Lower leg skin (tissue), 4 donors: Measurements from ENCODE around the gene OR2T5. TPM values are rescaled to one million over a fixed set of nuclear protein-coding genes. Genes with fewer than 3 reads are reported as not detected.
"Not testable (repeated sequence)": the region's sequence is repeated elsewhere in the genome, so short reads cannot be mapped to it uniquely, and the experiment has no call there.

Experiments used
- DNase-seq, 2 donors: peaks; one replicate each; pipeline ENCODE4 v3.0.0-alpha.2; 2019; ENCODE audit warnings: low spot score in 2 of 2
- H3K4me3 ChIP-seq: fragments of 200-600 bp; sonication (generic); 2 replicates; pipeline ENCODE4 v1.5.1; 2017; ENCODE audit warnings: mild to moderate bottlenecking, low read depth; ENCODE audit not compliant: poor library complexity, severe bottlenecking
- POLR2A ChIP-seq, 2 donors: fragments of 450-650 bp; IDR thresholded peaks; one replicate each; pipeline ENCODE4 v1.6.1; 2016 to 2017; ENCODE audit warnings: antibody characterized with exemption in 2 of 2, mild to moderate bottlenecking in 1 of 2, moderate library complexity in 1 of 2
- WGBS, 2 donors: methylation state at CpG; one replicate each; pipeline ENCODE4 v1.1.5; 2018; 5-methylcytosine and 5-hydroxymethylcytosine counted together
- intact Hi-C: fragments of 100-400 bp; cut with DNase I; formaldehyde crosslinking; loops from one replicate; pipeline ENCODE4 v1.15.0; 2023; ENCODE audit warnings: low total_unique reads
- total RNA-seq, 4 donors: library from RNA; depleted of rRNA; stranded (reverse); fragments of >200 nt; gene quantifications; one replicate each; pipeline ENCODE4 v1.1.0, GENCODE V29; 2016
- TF ChIP-seq, protein P1 (sequence below), 3 donors: fragments of 450-650 bp; IDR thresholded peaks; one replicate each; pipeline ENCODE4 v1.5.1; 2016; ENCODE audit warnings: antibody characterized with exemption in 3 of 3, mild to moderate bottlenecking in 3 of 3, moderate library complexity in 2 of 3

Gene OR2T5
- total RNA-seq, 4 donors from 2014 or later = not detected

GRCh38 chr1:248471154-248471553 is 17.2 kb upstream of the OR2T5 start:
- intact Hi-C loops = no loop called here
- no peak for DNase-seq
- no peak overlapping the region for H3K4me3 ChIP-seq
- TF ChIP-seq POLR2A (IDR thresholded peaks at IDR 0.05) = no peak
- TF ChIP-seq, protein P1, sequence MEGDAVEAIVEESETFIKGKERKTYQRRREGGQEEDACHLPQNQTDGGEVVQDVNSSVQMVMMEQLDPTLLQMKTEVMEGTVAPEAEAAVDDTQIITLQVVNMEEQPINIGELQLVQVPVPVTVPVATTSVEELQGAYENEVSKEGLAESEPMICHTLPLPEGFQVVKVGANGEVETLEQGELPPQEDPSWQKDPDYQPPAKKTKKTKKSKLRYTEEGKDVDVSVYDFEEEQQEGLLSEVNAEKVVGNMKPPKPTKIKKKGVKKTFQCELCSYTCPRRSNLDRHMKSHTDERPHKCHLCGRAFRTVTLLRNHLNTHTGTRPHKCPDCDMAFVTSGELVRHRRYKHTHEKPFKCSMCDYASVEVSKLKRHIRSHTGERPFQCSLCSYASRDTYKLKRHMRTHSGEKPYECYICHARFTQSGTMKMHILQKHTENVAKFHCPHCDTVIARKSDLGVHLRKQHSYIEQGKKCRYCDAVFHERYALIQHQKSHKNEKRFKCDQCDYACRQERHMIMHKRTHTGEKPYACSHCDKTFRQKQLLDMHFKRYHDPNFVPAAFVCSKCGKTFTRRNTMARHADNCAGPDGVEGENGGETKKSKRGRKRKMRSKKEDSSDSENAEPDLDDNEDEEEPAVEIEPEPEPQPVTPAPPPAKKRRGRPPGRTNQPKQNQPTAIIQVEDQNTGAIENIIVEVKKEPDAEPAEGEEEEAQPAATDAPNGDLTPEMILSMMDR (IDR thresholded peaks at IDR 0.05) = no peak
- WGBS, 2 donors = 82 to 87% methylated on average over 4 of the region's 4 CpGs

DNA sequence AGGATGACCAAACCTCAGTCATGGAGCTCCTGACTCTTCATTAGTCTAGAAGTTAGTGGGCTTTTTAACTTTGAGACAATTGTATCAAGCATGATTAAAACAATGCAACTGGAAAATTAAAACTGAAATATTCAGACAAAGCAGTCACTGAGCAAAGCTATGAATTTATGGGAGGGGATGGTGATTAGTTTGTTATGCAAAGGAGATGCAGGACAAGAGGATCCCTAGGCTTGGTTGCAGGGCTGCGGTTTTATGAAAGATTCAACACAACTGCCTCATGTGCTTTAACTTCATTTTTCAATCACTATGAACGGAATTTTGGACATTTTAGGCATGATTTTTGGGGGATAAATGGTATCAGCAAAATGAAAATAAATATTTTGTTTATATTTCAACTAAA is 16.3 kb upstream of the OR2T5 start:
- 57 to 60% methylated on average over 2 of the region's 2 CpGs for WGBS, 2 donors
- H3K4me3 ChIP-seq, intact Hi-C loops, DNase-seq: not testable (repeated sequence)

- 82 to 89% methylated on average over 2 of the region's 2 CpGs for WGBS, 2 donors
- DNase-seq, H3K4me3 ChIP-seq, intact Hi-C loops: not testable (repeated sequence)
Measured at GRCh38 chr1:248473051-248473450, 15.3 kb upstream of the OR2T5 start, which contains the start of gene OR2T3. Gene OR2T3 (plus strand): TSS chr1:248473351. CDS start chr1:248473351, 0 bp downstream.

DNA sequence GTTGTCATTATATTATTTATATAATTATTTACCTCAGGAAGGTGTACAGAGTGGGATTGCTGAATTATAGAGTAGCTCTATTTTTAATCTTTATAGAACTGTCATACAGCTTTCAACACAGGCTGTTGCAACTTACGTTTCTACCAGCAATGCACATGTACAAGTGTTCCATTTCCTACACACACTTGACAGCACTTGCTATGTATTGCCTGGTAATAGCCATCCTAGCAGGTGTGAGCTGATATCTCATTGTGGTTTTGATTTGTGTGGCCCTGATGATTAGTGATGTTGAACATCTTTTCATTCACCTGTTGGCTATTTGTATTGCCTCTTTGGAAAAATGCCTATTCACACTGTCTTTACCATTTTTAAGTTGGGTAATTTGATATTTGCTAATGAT is 12.7 kb upstream of the OR2T5 start:
- no CpG with 5 or more reads among the region's 1 CpG for WGBS, 2 donors
- H3K4me3 ChIP-seq = not testable (repeated sequence)

DNA sequence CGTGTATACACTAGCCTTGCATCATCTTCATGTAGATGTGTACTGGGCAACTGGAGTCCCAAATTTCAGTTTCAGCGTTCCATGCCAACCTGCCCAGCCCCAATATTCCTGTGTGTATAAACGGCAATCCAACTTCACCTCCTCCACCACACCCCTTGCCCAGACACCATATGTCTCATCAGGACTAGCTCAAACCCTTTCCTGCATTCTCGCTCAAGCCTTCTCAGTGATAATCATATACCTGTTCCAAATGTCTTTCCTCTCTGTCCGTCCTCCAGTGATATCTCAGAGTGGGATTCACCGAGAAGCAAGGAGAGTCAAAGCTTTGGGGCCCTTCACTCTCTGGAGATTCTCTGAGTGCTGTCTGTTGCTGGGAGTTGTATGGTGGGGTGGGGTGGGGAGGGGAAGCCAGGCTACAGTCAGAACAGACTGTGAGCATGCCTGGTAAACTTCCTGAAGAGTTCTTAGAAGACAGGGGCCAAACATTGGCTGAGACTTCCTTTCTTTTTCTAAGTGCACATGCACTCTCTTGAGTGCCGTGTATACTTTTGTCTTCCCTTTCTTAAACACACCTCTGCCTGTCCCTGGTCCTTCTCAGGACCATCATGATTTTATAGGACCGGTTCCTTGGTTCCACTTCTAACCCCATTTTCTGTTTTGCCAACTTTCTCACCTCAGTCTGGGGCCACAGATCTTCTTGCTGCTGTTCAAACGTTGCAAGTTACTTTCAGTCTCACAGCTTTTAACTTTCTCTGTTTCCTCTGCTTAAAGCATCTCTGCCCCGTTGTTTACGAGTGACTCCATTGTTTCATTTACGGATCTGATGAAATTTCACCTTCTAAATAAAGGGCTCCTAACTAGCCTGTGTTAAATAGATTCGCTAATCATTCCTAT is 6.5 kb upstream of the OR2T5 start:
- intact Hi-C loops = not testable (repeated sequence)
- WGBS, 2 donors = 72 to 75% methylated on average over 13 of the region's 13 CpGs

More for the DNA sequence above, 12.7 kb upstream of the OR2T5 start:
- intact Hi-C loops, DNase-seq: not testable (repeated sequence)

GRCh38 chr1:248496661-248497060 is 8.3 kb downstream of the OR2T5 start:
- DNase-seq, intact Hi-C loops, H3K4me3 ChIP-seq: not testable (repeated sequence)
- no CpG with 5 or more reads among the region's 5 CpGs for WGBS, 2 donors

More for the DNA sequence above, 6.5 kb upstream of the OR2T5 start:
- not testable (repeated sequence) for DNase-seq, H3K4me3 ChIP-seq

DNA sequence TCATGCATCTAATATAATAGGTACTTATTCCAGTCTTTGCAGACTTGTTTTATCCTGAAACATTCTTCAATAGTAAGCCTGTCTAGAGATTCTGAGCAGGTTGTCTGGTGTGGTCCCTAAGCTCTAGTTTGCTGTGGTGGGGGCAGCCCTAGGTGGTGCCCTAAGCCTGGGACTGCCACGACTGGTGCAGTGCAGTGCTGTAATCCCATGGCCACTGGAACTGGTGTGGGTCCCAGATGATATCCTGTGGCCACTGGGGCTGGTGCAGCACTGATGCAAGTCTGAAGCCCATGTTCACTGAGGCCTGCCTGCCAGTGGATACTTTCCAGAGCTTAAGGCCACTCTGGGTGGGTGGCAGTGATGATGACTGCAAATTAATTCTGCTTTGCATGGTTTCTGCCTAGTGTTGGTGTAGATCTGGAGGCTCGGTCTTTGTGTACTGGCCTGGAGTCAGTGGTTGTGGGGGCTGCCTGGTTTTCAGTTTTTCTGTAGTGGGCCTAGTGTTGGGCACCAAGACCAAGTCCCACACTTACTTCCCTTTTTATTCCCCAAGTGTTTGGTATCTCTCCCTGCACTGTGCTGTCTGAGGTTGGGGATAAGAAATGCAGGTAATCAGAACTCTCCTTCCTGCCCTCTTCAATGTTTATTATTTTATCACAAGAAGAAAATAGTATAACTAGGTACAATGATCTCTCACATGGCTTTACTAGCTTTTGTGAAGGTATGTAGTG is 12.1 kb downstream of the OR2T5 start:
- DNase-seq, H3K4me3 ChIP-seq, intact Hi-C loops: not testable (repeated sequence)
- 79 to 81% methylated on average over 1 of the region's 2 CpGs for WGBS, 2 donors

- H3K4me3 ChIP-seq, DNase-seq, intact Hi-C loops: not testable (repeated sequence)
- no CpG with 5 or more reads among the region's 2 CpGs for WGBS, 2 donors
Measured at GRCh38 chr1:248507773-248508172, 19.4 kb downstream of the OR2T5 start, which contains the start of gene OR2G6. Gene OR2G6 (plus strand): TSS chr1:248508073. CDS start chr1:248521647, 13,574 bp downstream.

- H3K4me3 ChIP-seq, intact Hi-C loops, DNase-seq: not testable (repeated sequence)
Measured at GRCh38 chr1:248510217-248510616, 21.8 kb downstream of the OR2T5 start.
